HG03095 (cell line): ENCODE results near the gene SYT17.

Source experiments
- ATAC-seq: cut with Tn5 transposase; IDR thresholded peaks from one replicate; pipeline ENCODE4 v1.9.1; 2021; ENCODE audit warnings: moderate library complexity; ENCODE audit not compliant: unreplicated experiment

The SYT17 gene

GRCh38 chr16:19138601-19139000, 29.4 kb upstream of the SYT17 start:
- no peak for ATAC-seq

- ATAC-seq, result no peak
Observed at GRCh38 chr16:19139436-19140091, 28.5 kb upstream of the SYT17 start.

GRCh38 chr16:19140396-19140795, 27.6 kb upstream of the SYT17 start:
- ATAC-seq, result no peak

DNA sequence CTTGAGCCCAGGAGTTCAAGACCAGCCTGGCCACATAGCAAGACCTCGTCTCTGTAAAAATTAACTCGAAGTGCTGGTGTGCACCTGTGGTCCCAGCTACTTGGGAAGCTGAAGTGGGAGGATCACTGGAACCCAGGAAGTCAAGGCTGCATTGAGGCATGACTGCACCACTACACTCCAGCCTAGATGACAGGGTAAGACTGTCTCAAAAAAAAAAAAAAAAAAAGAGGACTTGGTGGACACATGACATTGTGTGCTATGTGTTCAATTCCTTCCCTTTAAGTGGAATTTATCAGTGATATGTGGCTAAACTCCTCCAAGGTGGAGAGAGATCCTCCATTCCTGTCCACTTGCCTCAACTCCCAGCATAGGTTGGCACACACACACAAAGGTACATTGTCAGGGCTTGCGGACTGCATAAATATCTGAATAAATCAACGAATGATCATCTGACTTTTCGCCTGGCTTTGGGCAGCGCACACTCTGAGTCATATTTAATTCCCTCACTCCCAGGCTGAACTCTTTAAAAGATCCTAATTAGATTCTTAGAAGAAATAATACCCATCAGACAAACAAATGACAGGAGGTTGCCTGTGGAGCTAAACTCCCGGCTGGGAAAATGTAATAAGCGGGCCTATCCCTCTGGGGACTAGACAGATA, 25.0 kb upstream of the SYT17 start:
- ATAC-seq, result no peak

- no peak for ATAC-seq
Observed at GRCh38 chr16:19143599-19143956, 24.5 kb upstream of the SYT17 start.

- ATAC-seq, result no peak
Observed at GRCh38 chr16:19145010-19145409, 23.0 kb upstream of the SYT17 start.

DNA sequence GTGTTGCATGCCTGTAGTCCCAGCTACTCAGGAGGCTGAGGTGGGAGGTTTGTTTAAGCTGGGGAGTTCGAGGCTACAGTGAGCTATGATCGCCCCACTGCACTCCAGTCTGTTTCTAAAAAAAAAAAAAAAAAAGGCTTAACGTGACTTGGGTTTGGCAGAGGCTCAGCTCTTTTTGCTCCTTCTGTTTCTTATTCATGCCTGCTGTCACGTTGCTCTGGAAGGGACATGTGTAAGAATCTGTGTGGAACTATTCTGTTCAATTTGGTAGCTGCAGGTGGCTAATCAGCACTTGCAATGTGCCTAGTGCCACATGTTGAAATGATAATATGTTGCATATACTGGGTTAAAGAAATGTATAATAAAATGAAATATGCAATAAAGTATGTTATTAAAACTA, 20.9 kb upstream of the SYT17 start:
- ATAC-seq, result no peak

- ATAC-seq, result no peak
Observed at GRCh38 chr16:19147627-19148026, 20.4 kb upstream of the SYT17 start.

DNA sequence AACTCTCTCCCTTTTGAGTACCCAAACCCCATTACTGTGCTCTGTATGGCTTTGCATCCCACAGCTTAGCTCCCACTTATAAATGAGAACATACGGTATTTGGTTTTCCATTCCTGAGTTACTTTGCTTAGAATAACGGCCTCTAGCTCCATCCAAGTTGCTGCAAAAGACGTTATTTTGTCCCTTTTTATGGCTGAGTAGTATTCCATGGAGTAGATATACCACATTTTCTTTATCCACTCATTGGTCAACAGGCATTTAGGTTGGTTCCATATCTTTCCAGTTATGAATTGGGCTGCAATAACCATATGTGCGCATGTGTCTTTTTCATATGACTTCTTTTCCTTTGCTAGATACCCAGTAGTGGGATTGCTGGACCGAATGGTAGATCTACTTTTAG, 19.9 kb upstream of the SYT17 start:
- no peak for ATAC-seq

- ATAC-seq, result no peak
Observed at GRCh38 chr16:19151310-19151709, 16.7 kb upstream of the SYT17 start.

- ATAC-seq, result no peak
Observed at GRCh38 chr16:19152042-19152441, 16.0 kb upstream of the SYT17 start.

- no peak for ATAC-seq
Observed at GRCh38 chr16:19153876-19154275, 14.2 kb upstream of the SYT17 start.

GRCh38 chr16:19162085-19162484, 6.0 kb upstream of the SYT17 start:
- no peak for ATAC-seq

- ATAC-seq, result no peak
Observed at GRCh38 chr16:19163215-19163614, 4.8 kb upstream of the SYT17 start.

- no peak for ATAC-seq
Observed at GRCh38 chr16:19164285-19164684, 3.8 kb upstream of the SYT17 start.

DNA sequence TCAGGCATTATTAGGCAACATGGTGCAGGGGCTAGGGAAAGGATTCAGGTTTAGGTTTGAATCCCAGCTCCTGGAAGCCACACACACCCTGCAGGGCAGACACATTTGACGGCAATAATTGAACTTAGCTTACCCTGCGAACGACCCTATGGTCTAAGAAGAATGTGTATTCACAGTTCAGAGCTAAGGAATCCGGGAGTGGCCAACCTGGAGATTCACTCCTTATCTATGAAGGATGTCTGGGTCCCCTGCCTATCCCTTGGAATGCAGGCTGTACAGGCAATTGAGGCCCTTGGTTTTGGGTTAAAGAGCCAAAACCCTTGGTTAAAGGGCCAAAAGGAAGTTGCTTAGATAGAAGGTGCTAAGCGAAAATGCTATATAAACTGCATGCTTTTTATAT, 2.9 kb upstream of the SYT17 start:
- ATAC-seq, result no peak

GRCh38 chr16:19166500-19166899, 1.5 kb upstream of the SYT17 start:
- no peak for ATAC-seq

- no peak for ATAC-seq
Observed at GRCh38 chr16:19168371-19169081, 486 bp downstream of the SYT17 start.

- ATAC-seq, result no peak
Observed at GRCh38 chr16:19169082-19169639, 1.1 kb downstream of the SYT17 start.

DNA sequence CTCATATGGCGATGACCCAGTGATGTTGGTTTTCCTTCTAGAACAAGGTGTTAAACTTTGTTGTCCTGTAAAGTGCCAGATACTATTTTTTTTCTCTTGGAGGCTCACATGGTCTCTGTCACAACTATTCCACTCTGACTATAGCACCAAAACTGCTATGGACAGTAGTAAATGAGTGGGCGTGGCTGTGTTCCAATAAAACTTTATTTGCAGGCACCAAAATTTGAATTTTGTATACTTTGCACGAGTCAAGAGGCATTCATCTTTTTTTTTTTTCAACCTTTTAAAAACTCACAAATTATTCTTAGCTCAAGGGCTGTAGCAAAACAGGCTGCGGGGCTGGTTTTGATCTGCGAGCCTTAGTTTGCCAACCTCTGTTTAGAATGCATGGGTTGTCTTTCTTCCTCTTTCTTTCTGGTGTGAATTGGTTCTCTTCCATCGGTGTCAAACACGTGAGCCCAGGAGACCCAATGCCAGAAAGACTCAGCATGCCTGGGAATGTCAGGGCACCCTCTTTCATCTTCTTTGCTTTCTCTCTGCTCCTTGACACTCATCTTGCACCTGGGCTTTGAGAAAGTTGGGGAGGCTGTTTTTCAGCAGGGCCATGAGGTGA, 2.1 kb downstream of the SYT17 start:
- ATAC-seq, result no peak

DNA sequence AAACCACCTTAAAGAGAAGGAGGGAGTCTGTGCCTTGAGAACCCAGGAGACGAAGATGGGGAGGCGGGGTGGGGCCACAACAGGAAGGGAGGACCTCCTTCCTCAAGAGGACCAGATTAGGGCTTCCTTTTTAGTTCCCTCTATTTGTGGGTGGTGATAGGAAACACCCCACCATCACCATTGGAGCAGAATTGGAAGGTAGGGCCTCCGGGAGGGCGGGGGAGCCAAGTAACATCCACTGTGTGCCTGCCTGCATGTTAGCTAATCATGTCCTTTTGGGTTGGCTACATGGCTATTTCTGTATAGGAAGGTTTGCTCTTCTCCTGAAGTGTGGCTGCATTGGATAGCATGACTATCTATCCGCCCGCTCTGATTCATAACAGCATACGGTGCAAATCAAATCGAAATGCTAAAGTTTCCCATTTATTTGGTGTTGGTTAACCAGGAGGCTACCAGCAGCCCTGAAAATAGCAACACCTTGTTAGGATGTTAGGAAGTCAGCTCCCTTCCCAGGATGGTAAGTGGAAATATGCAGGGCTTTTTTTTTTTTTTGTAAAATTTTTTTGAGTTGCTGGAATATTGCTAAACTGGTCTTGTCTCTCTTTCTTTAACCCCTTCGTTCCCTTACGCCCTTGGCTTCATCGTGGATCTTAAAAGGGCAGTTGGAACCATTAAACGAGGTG, 4.2 kb downstream of the SYT17 start:
- ATAC-seq, result no peak
